Activated T-cell treated with anti-CD3 and anti-CD28 coated beads for 48 hours (primary cell): ENCODE results near the gene TMEM132E.

Source experiments
- DNase-seq: peaks from one replicate; pipeline ENCODE4 v3.0.0-alpha.2; 2020; ENCODE audit warnings: low read depth

The TMEM132E gene

DNA sequence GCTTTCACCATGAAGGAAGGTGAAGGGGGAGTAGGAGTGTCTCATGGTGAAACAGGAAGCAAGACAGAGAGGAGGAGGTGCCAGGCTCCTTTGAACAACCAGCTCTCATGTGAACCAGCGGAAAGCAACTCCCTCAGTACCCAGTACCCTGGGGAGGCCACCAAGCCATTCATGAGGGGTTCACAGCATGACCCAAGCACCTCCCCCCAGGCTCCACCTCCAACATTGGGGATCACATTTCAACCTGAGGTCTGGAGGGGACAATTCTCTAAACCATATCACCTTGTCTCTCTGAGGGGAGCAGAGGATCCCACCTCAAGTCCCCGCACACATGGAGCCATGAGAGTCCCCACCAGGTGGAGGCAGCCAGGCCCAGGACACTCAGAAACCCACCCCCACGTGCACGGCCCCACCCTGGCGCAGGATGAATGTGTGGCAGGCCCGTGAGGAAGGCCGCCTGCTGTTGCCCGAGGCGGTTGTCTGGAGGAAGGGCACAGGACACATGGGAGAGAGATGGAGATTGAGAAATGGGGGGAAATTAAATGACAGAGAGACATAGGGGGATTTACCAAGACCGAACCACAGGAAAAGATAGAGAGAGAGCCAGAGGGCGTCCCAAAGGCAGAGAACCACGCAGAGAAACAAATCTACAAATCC lies 85.9 kb downstream of the TMEM132E start:
- no peak for DNase-seq

DNA sequence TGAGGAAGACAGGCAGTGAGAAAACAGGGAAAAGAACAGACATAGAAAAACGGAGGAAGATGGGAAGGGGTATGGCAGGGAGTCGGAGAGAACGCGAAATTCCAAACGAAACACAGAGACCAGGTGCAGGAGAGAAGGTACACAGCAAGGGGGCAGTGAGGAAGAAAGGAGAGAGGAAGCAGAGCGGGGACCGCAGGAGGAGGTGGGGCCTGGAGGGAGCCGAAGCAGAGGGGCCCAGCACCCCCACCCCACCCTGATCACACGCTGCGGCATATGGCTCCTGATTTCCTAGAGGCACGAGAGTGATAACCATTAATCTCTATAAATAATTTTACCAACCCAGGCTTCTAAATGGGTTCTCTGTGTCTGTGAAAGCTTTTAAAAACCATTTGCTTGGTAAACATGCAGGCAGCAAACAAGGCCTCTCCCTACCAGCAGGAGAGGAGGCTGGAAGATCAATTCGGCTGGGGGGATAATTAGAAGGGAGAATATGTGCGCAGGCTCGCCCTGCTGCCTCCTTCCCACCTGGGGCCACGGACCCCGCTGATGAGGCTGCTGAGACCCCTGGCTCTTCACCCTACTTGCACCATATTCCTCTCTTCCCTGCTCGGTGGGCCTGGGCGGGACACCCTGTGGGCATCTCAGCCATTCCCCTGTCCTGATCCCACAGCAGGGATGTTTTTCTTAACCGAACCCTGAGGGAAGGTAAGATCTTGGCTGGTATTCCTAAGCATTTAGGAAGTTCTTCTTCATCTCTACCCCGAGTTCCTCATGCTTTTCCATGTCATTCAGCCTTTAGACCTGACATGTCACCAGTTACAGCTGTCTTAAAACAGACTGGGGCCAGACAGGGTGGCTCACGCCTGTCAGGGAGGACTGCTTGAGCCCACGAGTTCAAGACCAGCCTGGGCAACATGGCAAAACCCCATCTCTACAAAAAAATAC lies 86.7 kb downstream of the TMEM132E start:
- DNase-seq: no peak

DNA sequence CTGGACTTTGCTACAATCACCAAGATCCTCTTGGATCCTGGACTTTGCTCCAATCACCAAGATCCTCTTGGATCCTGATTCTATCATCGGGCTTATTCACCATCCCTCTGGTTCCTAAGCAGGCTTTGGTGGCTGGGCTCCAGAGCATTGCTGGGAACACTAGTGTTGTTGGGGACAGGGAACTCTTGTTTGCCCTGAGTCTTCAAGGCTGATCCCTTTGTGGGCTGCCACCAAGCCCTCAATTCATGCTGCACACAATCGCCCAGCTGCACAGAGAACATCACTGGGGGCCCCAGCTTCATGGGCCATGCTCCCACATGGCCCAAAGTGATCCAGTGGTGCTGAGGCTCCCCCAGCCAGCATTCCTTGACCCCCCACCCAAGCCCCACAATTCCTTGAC lies 88.3 kb downstream of the TMEM132E start:
- no peak for DNase-seq

DNA sequence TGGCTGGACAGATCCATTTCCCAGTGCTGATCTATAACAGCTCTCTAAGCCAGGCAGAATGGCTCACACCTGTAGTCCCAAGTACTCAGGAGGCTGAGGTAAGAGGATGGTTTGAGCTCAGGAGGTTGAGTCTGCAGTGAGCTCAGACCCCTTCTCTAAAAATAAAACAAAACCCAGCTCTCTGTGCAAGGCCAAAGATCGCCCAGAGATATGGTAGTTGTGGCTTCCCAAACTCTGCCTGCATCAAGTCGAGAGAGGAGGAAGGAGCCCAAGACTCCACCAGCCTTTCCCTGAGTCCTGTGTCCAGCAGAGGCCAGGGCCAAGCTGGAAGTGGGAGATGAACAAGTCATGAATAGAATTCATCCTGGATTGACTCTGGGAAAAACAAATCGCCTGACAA lies 88.8 kb downstream of the TMEM132E start:
- no peak for DNase-seq

DNA sequence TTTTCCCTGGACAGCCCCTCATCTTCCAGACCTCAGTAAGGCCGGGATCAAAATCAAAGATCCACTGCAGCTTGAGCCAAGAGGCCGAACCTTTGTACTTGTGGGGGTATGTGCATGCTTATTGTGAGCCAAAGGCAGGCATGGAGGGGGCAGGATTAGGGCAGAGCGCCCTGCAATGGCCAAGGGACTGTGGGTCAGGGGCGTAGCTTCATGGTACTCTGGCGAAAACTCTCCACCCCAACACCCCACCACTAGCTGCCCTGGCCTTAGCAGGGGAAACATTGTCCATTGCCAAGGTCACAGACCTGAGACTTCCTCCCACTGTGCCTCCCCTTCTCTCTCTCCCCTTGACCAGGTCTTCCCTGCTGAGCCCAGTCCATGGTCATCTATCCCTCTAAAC lies 90.1 kb downstream of the TMEM132E start:
- DNase-seq: no peak

DNA sequence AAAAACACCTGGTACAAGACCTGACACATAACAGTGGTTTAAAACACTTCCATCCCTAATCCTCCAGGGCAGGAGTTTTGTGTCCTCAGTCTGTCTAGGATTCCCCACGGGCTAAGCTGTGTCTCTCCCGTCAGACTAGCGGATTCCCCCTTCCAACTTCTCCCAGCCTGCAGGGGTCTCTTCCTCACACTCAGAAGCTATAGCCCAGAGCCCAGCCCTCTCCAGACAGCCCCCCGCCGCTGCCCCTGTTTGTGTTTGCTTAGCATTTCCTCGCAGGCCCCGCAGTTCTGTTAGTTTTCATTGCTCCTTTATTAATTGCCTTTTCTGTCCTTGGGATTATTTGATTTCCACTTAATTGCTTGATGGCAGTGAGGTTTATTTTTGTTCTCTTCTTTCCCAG lies 91.2 kb downstream of the TMEM132E start:
- no peak for DNase-seq

DNA sequence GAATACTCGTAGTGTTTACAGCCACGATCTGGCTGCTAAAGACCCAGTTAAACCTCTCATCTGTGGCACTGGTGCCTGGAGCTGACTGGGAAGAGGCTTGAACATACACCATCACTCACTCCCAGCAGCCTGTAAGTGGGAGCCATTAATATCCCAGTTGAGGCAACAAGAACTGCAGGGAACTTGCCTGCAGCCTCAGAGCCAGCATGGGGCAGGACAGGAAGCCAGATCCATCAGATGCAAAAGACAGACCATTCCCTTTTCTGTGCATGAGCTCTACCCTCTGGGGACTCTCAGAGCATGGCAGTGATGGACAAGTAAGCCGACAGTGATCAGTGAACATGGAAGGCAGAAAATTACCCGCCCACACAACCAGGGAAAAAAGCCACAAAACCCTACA lies 91.8 kb downstream of the TMEM132E start:
- no peak for DNase-seq

DNA sequence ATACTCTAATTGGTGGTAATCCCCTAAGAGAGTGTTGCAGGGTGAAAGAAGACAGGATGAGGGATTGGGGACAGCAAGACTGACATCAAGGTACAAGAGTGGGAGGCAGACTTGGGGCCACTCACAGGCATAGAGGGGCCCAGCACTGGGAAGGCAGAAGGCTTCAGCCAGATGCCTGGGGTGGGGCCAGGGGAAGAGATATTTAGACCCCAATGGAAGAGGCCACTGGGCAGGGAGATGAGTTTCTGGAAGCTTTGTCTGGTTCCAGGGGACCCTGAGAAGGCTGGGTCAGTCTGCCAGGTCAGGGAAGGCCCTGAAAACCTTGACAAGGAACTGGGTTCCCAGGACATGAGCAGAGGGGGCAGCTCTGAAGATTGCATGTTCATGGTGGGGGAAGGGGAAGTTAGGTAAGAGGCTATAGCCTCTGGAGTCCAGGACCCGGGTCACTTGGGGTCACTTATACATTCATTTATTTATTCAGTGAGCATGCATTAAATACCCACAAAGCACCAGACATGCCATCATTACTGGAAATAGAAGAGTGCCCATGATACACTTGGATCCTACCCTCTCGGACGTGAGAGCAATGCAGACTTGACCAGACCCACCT lies 92.9 kb downstream of the TMEM132E start:
- no peak for DNase-seq

DNA sequence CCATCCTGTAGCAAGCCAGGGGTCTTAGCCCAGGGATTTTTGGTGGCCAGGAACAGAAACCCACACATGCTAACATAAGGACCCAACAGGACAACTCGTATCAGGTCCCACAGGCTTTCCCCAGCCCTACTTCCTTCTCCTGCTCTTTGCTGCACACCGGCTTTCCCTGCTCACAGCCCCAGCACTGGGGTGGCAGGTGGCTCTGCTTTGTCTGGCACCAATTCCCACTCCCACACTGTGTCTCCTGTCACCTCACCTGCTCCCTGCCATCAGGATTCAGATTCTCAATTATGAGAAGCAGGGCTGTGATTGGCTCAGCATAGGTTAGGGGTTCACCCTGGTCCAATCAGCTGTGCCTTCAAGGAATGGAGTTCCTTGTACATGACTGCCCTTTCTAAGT lies 94.1 kb downstream of the TMEM132E start:
- no peak for DNase-seq

DNA sequence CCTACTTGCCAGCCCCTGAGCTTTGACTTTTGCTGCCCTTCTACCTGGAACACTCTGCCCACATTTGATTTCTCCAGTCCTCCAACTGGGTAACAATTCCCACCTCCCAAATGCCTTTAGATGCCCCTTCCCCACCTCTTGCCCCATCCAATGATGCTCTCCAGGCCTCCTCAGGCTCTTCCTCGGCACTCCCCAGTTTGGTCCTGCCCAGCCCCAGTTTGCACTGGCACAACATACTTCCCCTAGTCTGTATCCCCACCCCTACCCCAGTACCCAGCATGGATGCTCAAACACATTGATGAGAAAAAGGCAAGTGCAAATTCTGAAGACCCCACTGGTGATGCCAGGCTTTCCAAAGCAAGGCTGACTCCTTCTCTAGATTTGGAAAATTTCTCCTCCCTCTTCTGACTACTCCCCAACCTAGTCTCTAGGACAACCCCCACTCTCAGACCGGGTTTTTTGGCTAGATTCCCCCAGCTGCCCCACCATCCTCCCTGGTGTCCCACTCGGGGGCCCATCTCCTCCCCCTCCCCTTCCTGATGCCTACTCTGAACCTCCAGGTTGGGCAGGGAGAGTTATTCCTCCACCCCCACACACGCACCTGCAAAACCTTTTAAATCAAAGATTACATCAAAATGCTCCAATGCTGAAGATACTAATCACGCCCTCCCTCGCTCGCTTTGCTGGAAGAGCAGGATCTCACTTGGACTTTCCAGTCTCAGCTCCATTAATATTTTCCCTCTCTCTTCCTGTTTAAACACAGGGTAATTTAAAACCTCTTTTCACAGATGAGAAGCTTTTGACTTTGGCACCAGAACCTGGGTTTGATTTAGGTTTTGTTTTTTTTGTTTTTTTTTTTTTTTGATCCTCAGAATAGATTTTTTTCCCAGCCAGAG lies 94.9 kb downstream of the TMEM132E start:
- no peak for DNase-seq

DNA sequence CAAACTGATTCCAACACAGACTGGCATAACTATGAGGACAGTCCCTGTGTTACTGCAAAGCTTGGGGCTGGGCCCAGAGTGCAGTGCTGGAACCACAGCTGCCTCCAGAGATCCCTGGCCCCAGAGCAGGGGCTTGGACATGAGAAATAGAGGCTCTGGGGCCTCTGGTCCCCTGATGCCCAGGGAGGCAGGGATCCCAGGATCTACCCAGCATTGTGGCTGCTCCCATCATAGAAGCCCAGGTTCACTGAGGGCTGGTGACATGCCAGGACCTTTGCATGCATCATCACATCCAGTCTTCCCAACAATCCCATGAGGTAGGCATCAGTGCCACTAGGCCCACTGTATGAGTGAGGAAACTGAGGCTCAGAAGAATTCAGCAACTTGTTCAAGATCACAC lies 95.8 kb downstream of the TMEM132E start:
- no peak for DNase-seq

DNA sequence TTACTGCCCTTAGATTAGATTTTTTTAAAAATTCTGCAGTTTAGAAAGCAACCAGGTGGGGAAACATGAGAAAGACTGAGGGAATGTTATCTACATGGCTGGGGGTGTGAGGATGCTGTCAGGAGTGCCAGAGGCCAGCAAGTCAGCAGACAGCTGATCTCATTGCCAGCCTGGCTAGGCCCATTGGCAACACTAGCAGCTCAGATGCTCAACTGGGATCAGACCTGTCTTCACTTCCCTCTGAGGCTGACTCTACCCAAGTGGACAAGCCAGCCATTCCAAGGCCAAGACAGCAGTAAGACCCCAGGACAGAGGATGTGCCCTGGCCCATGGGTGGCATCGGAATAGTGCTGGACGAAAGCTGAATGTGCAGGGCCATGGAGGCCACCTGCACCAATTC lies 96.2 kb downstream of the TMEM132E start:
- no peak for DNase-seq

DNA sequence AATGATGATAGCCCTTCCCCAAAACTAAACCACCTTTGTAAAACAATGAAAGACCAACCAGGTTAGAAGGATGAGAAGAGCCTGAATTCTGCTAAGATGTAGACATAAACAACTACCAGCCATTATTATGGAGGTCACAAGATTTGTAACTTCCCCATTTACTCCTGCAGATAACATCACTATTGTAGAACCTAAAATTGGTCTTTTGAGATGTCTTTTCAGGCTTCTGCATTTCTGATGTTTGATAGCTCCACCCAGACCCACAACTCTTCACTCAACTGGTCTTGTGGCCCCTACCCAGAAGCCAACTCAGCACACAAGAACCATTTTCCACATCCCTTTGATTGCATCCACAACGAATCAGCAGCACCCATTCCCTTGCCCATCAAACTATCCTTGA lies 100.8 kb downstream of the TMEM132E start:
- DNase-seq: no peak

DNA sequence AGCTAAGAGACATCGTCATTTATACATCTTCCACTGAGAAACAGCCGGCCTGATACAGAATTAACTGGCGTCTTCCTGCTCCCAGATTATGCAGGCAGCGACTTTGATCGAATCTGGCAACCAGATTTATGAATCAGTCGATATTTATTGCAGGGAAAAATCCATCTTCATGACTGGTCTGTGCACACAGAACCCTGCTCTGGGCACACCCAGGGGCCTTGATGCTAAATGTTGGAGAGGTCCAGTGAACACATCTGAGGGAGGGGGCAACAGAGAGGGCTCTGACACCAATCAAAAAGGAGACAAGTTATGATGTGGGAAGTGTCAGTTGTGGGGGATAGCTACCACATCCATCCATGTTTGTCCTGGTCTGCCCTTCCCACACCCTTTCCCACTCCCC lies 102.9 kb downstream of the TMEM132E start:
- no peak for DNase-seq

DNA sequence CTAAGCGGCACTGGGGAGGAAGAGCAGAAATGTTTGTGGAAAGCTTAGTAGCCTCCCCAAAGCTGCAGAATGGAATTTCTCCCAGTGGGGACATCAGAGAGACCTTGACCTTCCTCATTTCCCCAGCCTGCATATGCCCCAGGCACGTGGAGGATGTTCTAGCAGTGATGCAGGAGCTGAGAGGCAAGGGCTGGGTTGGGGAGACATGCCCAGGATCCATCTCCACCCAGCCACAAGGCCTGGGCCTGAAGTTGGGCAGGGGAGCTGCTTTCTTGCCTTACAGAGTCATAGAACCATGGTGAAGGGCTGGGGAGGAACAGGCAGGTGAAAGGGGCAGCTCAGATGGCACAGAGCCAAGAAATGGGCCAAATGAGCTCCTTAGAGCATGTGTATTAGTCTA lies 104.0 kb downstream of the TMEM132E start:
- no peak for DNase-seq
